Right lobe of liver (tissue), 6 donors: ENCODE results near the gene KIAA2012. TPM values are rescaled to one million over a fixed set of nuclear protein-coding genes. Genes with fewer than 3 reads are reported as not detected.

ENCODE experiments used
- ATAC-seq, 4 donors: fragments of 200-7000 bp; cut with Tn5 transposase; one replicate each; pipeline ENCODE4 v1.9.1; 2020; ENCODE audit warnings: mild to moderate bottlenecking in 4 of 4, moderate library complexity in 4 of 4
- DNase-seq, 3 donors: peaks; one replicate each; pipeline ENCODE4 v3.0.0-alpha.2; 2020
- H3K27ac ChIP-seq, 3 donors: fragments of 200-600 bp; one replicate each; pipeline ENCODE4 v1.8.0; 2022
- H3K27me3 ChIP-seq, 2 donors: fragments of 200-600 bp; one replicate each; pipeline ENCODE4 v1.8.0; 2022
- H3K36me3 ChIP-seq, 4 donors: fragments of 200-600 bp; sonication (generic) in 1 of 4; one replicate each; pipeline versions ENCODE4 v1.5.1 to v1.8.0; 2017 to 2022; ENCODE audit warnings: control low read depth in 1 of 4
- H3K4me1 ChIP-seq, 4 donors: fragments of 200-600 bp; sonication (generic) in 1 of 4; one replicate each; pipeline versions ENCODE4 v1.5.1 to v1.8.0; 2017 to 2022; ENCODE audit warnings: control low read depth in 1 of 4
- H3K4me3 ChIP-seq, 3 donors: fragments of 200-600 bp; one replicate each; pipeline ENCODE4 v1.8.0; 2022
- H3K9me3 ChIP-seq, 4 donors: fragments of 200-600 bp; sonication (generic) in 1 of 4; one replicate each; pipeline versions ENCODE4 v1.5.1 to v1.8.0; 2017 to 2022; ENCODE audit warnings: control low read depth in 1 of 4
- CTCF ChIP-seq, 4 donors: fragments of 200-600 bp in 3 of 4; fragments of 450-650 bp in 1 of 4; IDR thresholded peaks; one replicate each; pipeline versions ENCODE4 v1.5.1 to v1.8.0; 2016 to 2022; ENCODE audit warnings: antibody characterized with exemption in 4 of 4, mild to moderate bottlenecking in 2 of 4
- POLR2A ChIP-seq: fragments of 450-650 bp; IDR thresholded peaks from one replicate; pipeline ENCODE4 v1.6.1; 2017; ENCODE audit warnings: antibody characterized with exemption, mild to moderate bottlenecking
- WGBS: methylation state at CpG from one replicate; pipeline ENCODE4 v1.1.6; 2018; ENCODE audit warnings: low coverage, low lambda C conversion rate; ENCODE audit not compliant: insufficient coverage; ENCODE audit errors: missing lambda C conversion rate; 5-methylcytosine and 5-hydroxymethylcytosine counted together
- intact Hi-C, 2 donors: fragments of 100-400 bp; cut with DNase I; formaldehyde crosslinking; loops; one replicate each; pipeline versions ENCODE4 v1.11.2 to v1.14.1; 2022
- total RNA-seq, 6 experiments: library from RNA; depleted of rRNA in 2 of 6; stranded (reverse); fragments of >200 nt in 2 of 6; fragmentation: NEBNext Ultra II Directional in 3 of 6; extraction: Animal tissue kit (Norgen Biotek cat#: 25700) in 3 of 6; gene quantifications; one replicate each; pipeline versions ENCODE4 v1.1.0 to v1.2.4, GENCODE V29; 2016 to 2023
- donor health status: DM: no; HTN: yes; CAD: no.
- donor health status: DM: no; HTN: no; CAD: no.
- donor health status: DM: no; HTN: no; CAD: no.
- donor health status: DM: no; HTN: yes; CAD: no.
- donor health status: DM: no; HTN: yes; CAD: no.

Gene KIAA2012
- total RNA-seq, 6 experiments from 2014 or later, result 0.11 to 0.56 (median 0.43) TPM

GRCh38 chr2:202044777-202045176 is 28.3 kb upstream of the KIAA2012 start:
- no peak for TF ChIP-seq POLR2A
- TF ChIP-seq CTCF (IDR thresholded peaks at IDR 0.05), result no peak
- intact Hi-C loops, result no loop called here
- DNase-seq (no peak), ATAC-seq (no peak)
- no peak overlapping the region for H3K4me3 ChIP-seq
- no peaks in the 10 kb centered on the region for H3K27me3 ChIP-seq
- H3K27ac ChIP-seq, result no peak overlapping the region
- H3K9me3 ChIP-seq, result no peaks in the 10 kb centered on the region
- H3K36me3 ChIP-seq, result no peaks in the 10 kb centered on the region
- H3K4me1 ChIP-seq, result no peaks in the 10 kb centered on the region

- no peak for DNase-seq
- 76% methylated on average over 5 of the region's 7 CpGs for WGBS
- intact Hi-C loops, result no loop called here
- Histone ChIP-seq H3K9me3 (no peaks in the 10 kb centered on the region), H3K27ac (no peak overlapping the region), H3K4me3 (no peak overlapping the region), H3K4me1 (no peaks in the 10 kb centered on the region), H3K27me3 (no peaks in the 10 kb centered on the region), H3K36me3 (no peaks in the 10 kb centered on the region)
- ATAC-seq, result no peak
- no peak for TF ChIP-seq POLR2A
- TF ChIP-seq CTCF (IDR thresholded peaks at IDR 0.05), result no peak
Observed at GRCh38 chr2:202046572-202046971, 26.5 kb upstream of the KIAA2012 start.

GRCh38 chr2:202049092-202049728 is 23.8 kb upstream of the KIAA2012 start:
- TF ChIP-seq CTCF (IDR thresholded peaks at IDR 0.05), result no peak
- no peak for TF ChIP-seq POLR2A
- no peak for DNase-seq
- Histone ChIP-seq H3K9me3 (no peaks in the 10 kb centered on the region), H3K27ac (no peak overlapping the region), H3K4me1 (no peaks in the 10 kb centered on the region), H3K36me3 (no peaks in the 10 kb centered on the region), H3K27me3 (no peaks in the 10 kb centered on the region), H3K4me3 (no peak overlapping the region)
- intact Hi-C loops, result no loop called here
- WGBS, result 79% methylated on average over 2 of the region's 2 CpGs
- no peak for ATAC-seq

- TF ChIP-seq POLR2A (no peak), CTCF (IDR thresholded peaks at IDR 0.05) (no peak)
- WGBS, result 80% methylated on average over 1 of the region's 1 CpG
Observed at GRCh38 chr2:202049840-202050239, 23.2 kb upstream of the KIAA2012 start.

GRCh38 chr2:202050652-202051051 is 22.4 kb upstream of the KIAA2012 start:
- no peak for TF ChIP-seq POLR2A
- TF ChIP-seq CTCF (IDR thresholded peaks at IDR 0.05), result no peak
- H3K4me3 ChIP-seq, result no peak overlapping the region
- ATAC-seq (no peak), DNase-seq (no peak)
- intact Hi-C loops, result no loop called here
- H3K27me3 ChIP-seq, result no peaks in the 10 kb centered on the region
- H3K27ac ChIP-seq, result no peak overlapping the region
- no peaks in the 10 kb centered on the region for H3K4me1 ChIP-seq
- H3K36me3 ChIP-seq, result no peaks in the 10 kb centered on the region
- no peaks in the 10 kb centered on the region for H3K9me3 ChIP-seq

More at GRCh38 chr2:202049840-202050239, 23.2 kb upstream of the KIAA2012 start:
- H3K9me3 ChIP-seq, result no peaks in the 10 kb centered on the region
- no peak for DNase-seq
- no peaks in the 10 kb centered on the region for H3K36me3 ChIP-seq
- H3K4me3 ChIP-seq, result no peak overlapping the region
- intact Hi-C loops, result no loop called here
- no peaks in the 10 kb centered on the region for H3K4me1 ChIP-seq
- no peaks in the 10 kb centered on the region for H3K27me3 ChIP-seq
- no peak for ATAC-seq
- H3K27ac ChIP-seq, result no peak overlapping the region
